ENCODE results near the gene CXorf58. TPM values are rescaled to one million over a fixed set of nuclear protein-coding genes. Genes with fewer than 3 reads are reported as not detected.
A peak's percentile ranks its signal among the peaks of the same experiment; 100 is the strongest.

Gene CXorf58
- total and polyA plus RNA-seq, 8 donors, result 0.07 to 0.40 (median 0.16) TPM; not detected in 1

DNA sequence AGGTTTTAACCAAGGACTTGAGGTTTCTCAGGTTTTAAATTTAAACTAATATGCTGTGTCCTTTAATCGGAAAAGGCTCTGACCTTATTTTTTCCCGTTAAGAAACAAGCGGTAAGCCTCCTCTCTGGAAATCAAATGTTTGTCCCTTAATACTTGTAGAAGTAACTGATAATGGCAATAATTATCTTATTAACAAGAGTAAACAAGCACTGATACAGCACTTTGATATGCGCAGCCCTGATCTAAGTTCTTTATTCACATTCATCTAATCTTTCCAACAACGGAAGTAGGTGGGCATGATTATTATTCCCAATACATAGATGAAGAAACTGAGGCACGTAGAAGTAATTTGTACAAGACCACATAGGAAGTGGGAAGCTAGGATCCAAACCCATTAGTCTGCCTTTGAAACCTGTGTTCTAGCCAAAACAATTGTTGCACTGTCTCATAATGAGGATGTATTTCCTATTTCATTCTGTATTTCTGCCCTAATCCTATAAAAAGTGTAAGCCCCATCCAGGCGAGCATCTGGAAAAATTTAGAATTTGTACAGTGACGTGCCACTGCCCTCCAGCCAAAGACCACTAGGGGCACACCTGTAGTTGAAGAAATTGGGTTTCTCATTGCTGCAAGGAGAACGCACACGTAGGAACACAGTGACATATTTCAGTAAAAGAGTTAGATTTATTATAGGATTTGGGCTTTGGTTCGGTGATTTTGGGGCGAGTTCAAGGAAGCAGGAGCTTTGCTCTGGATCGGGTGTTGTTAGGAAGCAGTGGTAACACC lies 606 bp downstream of the CXorf58 start:
- WGBS, 2 donors, result 22 to 45% methylated on average over 13 of the region's 13 CpGs
- intact Hi-C loops (cut with DNase I), result loop anchor here in 1 of 3 donors (5.0 to 10.0 kb wide), 2 partner anchors 134 to 211 kb away; no protein-coding TSS in a partner anchor
- ATAC-seq, result no peak
- H3K9me3 ChIP-seq, result no peaks in the 10 kb centered on the region
- peaks cover 0 to 6% (median 0%) of the 10 kb centered on the region in 3 donors for H3K4me1 ChIP-seq
- peaks cover 0 to 4% (median 0%) of the 10 kb centered on the region in 4 donors for H3K27me3 ChIP-seq
- FAIRE-seq, result no peak
- peak overlapping the region in 2 of 4 donors; percentile 46 to 53 for H3K4me3 ChIP-seq
- H3K36me3 ChIP-seq, result no peaks in the 10 kb centered on the region
- peak in 1 of 6 donors; percentile 21 for DNase-seq
- TF ChIP-seq, protein P1, sequence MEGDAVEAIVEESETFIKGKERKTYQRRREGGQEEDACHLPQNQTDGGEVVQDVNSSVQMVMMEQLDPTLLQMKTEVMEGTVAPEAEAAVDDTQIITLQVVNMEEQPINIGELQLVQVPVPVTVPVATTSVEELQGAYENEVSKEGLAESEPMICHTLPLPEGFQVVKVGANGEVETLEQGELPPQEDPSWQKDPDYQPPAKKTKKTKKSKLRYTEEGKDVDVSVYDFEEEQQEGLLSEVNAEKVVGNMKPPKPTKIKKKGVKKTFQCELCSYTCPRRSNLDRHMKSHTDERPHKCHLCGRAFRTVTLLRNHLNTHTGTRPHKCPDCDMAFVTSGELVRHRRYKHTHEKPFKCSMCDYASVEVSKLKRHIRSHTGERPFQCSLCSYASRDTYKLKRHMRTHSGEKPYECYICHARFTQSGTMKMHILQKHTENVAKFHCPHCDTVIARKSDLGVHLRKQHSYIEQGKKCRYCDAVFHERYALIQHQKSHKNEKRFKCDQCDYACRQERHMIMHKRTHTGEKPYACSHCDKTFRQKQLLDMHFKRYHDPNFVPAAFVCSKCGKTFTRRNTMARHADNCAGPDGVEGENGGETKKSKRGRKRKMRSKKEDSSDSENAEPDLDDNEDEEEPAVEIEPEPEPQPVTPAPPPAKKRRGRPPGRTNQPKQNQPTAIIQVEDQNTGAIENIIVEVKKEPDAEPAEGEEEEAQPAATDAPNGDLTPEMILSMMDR (IDR thresholded peaks at IDR 0.05), result peak in 1 of 4 donors; percentile 14
- H3K27ac ChIP-seq, result peak overlapping the region; percentile 80 to 84 (median 82)

DNA sequence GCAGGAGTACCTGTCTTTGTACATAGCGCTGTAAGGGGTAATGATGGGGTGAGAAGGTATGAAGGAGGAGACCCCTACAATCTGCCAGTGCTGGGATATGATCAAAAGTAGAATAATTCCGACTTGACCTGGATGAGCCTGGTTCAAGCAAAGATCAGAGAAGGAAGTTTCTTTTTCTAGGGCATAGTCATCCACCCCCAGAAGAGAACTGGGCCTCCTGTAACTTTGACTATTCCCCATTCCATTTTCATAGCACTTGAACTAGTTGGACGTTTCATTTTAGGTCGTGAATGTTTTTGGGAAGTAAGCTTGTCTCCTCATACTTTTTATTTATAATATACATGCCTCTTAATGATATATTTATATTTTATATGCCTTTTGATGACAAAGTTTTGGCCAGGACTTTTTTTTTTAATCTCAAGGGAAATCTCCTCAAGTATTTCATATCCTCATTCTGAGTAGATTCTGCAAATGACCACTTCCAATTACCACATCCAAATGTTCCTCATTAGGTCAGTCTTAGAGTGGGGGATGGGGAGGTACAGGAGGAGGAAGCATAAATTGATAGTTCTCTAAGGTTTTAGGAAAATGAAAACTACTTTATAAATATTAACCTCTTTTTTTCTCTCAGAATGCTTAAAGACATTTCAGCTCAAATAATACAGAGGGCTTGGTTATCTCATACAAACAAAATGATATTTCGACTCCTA lies 3.5 kb downstream of the CXorf58 start:
- H3K27me3 ChIP-seq, result peaks cover 0 to 4% (median 0%) of the 10 kb centered on the region in 4 donors
- H3K4me3 ChIP-seq, result no peak overlapping the region
- ATAC-seq (no peak), FAIRE-seq (no peak), DNase-seq (no peak)
- no peak overlapping the region for H3K27ac ChIP-seq
- intact Hi-C loops (cut with DNase I), result no loop called here
- H3K9me3 ChIP-seq, result no peaks in the 10 kb centered on the region
- H3K4me1 ChIP-seq, result peaks cover 0 to 2% (median 0%) of the 10 kb centered on the region in 3 donors
- no peaks in the 10 kb centered on the region for H3K36me3 ChIP-seq
- WGBS, 2 donors, result 62 to 75% methylated on average over 5 of the region's 5 CpGs
- TF ChIP-seq, protein P1 (IDR thresholded peaks at IDR 0.05), result no peak

DNA sequence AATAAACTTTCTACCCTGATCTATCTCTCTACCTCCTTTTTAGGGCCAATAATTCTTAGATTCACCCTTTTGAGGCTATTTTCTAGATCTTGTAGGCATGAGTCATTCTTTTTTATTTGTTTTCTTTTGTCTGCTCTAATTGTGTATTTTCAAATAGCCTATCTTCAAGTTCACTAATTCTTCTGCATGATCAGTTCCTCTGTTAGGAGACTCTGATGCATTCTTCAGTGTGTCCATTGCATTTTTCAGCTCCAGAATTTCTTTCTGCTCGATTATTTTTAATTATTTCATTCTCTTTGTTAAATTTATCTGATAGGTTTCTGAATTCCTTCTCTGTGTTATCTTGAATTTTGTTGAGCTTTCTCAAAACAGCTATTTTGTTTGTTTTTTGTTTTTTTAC lies 11.3 kb downstream of the CXorf58 start:
- H3K27me3 ChIP-seq, result no peaks in the 10 kb centered on the region
- DNase-seq, result no peak
- peak; percentile 26 for FAIRE-seq
- H3K9me3 ChIP-seq, result no peaks in the 10 kb centered on the region
- no peak overlapping the region for H3K27ac ChIP-seq
- intact Hi-C loops (cut with DNase I), result no loop called here
- no peak overlapping the region for H3K4me3 ChIP-seq
- TF ChIP-seq, protein P1 (IDR thresholded peaks at IDR 0.05), result no peak
- H3K4me1 ChIP-seq, result no peaks in the 10 kb centered on the region
- no peak for ATAC-seq
- H3K36me3 ChIP-seq, result no peaks in the 10 kb centered on the region
- WGBS, 2 donors, result 57 to 64% methylated on average over 1 of the region's 1 CpG

DNA sequence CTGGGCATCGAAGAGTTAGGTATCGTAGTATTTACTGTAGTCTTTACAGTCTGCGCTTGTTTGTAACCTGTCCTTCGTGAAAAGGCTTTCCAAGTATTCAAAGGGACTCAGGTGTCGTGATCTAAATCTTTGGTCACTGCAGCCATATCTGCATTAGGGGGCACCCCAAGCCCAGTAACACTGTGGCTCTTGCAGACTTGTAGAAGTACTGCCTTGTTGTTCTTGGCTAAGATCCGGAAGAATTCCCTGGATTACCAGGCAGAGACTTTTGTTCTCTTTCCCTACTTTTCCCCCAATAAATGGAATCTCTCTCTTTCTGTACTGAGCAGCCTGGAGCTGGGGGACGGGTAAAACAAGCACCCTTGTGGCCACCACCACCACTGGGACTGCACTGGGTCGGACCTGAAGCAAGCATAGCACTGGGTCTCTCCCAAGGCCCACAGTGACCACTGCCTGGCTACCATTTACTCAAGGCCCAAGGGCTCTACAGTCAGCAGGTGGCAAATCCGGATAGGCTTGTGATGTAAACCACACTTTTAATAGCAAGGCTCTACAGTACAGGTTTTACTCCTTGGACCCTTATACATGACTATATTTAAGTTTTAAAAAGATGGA lies 12.0 kb downstream of the CXorf58 start:
- Histone ChIP-seq H3K36me3 (no peaks in the 10 kb centered on the region), H3K27me3 (no peaks in the 10 kb centered on the region), H3K4me3 (no peak overlapping the region), H3K27ac (no peak overlapping the region), H3K9me3 (no peaks in the 10 kb centered on the region), H3K4me1 (no peaks in the 10 kb centered on the region)
- FAIRE-seq, result no peak
- intact Hi-C loops (cut with DNase I), result no loop called here
- TF ChIP-seq, protein P1 (IDR thresholded peaks at IDR 0.05), result no peak
- no peak for ATAC-seq
- no peak for DNase-seq
- 59 to 69% methylated on average over 9 of the region's 9 CpGs for WGBS, 2 donors

Measured in pancreas (tissue), 10 donors.